PC-3 (cell line): ENCODE data around the gene FBXW10B.
"Not testable (repeated sequence)": the region's sequence is repeated elsewhere in the genome, so short reads cannot be mapped to it uniquely, and the experiment has no call there.

Source experiments
- EZH2 ChIP-seq: fragments of 300-600 bp; sonication (generic); IDR thresholded peaks from one replicate; pipeline ENCODE4 v1.6.1; 2017; ENCODE audit warnings: antibody characterized with exemption, mild to moderate bottlenecking, low read length; ENCODE audit not compliant: unreplicated experiment
- TF ChIP-seq, protein P1 (sequence below): fragments of 300-600 bp; sonication (generic); conservative IDR thresholded peaks from 2 replicates; pipeline ENCODE4 v1.5.1; 2017; ENCODE audit warnings: antibody characterized with exemption, low read depth, mild to moderate bottlenecking, low read length

DNA sequence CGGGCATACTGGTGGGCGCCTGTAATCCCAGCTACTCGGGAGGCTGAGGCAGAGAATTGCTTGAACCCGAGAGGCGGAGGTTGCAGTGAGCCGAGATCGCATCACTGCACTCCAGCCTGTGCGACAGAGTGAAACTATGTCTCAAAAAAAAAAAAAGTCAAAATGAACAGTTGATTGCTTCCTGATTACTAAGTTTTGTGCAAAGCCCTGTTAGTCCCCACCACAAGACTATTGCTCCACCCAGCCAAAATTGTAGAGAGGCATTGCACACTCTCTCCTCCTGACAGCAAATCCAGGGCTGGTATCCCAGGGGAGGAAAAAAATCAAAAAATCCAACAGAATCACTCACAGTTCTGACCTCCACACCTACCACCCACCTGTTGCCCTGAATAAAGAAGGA, 26.5 kb downstream of the FBXW10B start:
- not testable (repeated sequence) for TF ChIP-seq EZH2
- TF ChIP-seq, protein P1, sequence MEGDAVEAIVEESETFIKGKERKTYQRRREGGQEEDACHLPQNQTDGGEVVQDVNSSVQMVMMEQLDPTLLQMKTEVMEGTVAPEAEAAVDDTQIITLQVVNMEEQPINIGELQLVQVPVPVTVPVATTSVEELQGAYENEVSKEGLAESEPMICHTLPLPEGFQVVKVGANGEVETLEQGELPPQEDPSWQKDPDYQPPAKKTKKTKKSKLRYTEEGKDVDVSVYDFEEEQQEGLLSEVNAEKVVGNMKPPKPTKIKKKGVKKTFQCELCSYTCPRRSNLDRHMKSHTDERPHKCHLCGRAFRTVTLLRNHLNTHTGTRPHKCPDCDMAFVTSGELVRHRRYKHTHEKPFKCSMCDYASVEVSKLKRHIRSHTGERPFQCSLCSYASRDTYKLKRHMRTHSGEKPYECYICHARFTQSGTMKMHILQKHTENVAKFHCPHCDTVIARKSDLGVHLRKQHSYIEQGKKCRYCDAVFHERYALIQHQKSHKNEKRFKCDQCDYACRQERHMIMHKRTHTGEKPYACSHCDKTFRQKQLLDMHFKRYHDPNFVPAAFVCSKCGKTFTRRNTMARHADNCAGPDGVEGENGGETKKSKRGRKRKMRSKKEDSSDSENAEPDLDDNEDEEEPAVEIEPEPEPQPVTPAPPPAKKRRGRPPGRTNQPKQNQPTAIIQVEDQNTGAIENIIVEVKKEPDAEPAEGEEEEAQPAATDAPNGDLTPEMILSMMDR = not testable (repeated sequence)
